GM23248 (cell line): ENCODE results near the gene AQR.

Source experiments
- EZH2 ChIP-seq: fragments of 200-600 bp; sonication (generic); IDR thresholded peaks from 2 replicates; pipeline ENCODE4 v1.6.1; 2018; ENCODE audit warnings: antibody characterized with exemption, mild to moderate bottlenecking; ENCODE audit not compliant: insufficient read depth, poor library complexity, severe bottlenecking
- EZH2phosphoT487 ChIP-seq: fragments of 200-600 bp; sonication (generic); IDR thresholded peaks from 2 replicates; pipeline ENCODE4 v1.6.1; 2018; ENCODE audit warnings: antibody characterized with exemption, moderate library complexity, mild to moderate bottlenecking, low read depth; ENCODE audit not compliant: insufficient read depth

DNA sequence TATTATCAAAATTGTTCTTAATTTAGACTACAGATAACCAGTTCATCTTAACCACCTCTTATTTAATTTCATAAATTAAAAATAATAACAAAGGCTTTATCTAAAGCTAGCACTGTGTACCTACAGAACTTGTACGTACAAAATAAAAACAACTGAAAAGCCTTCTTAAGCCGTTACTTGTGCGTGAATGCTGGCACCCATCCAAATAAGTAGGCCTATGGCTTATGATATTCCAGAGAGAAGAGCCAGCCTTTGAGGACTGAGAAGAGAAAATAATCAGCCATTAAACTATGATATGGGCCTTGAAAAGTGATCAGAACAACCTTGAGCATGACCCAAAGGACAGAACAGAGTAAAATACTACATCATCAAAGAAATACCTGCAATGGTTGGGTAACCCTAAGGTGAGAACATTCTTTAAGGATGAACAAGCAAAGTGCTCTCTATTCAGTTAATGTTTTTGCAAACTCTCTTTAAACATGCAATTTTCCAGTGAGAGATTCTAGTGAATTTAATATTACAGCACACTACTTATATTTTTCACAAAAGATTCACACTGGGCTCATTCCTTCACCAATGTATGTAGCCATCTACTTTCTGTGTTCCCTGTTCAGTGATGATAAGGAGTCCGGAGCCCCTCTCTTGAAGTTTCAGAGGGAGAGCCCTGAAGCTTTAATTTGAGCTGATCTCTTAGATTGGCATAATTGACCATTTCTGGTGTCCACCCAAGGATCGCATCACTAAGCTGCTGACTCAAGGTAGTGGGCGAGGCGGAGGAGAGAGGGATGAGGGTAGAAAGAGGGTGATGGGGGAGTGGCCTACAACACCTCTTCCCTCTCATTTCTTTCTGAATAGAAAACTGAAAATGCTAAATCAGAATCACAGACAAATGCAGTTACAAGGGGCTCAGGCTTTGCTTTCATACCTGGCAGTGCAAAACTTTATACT is 166.5 kb downstream of the AQR start:
- TF ChIP-seq EZH2 (no peak), EZH2phosphoT487 (no peak)
